GM18870 (cell line): ENCODE data around the gene SEMA4D.
A peak's percentile ranks its signal among the peaks of the same experiment; 100 is the strongest.

Source experiments
- ATAC-seq: cut with Tn5 transposase; IDR thresholded peaks from one replicate; pipeline ENCODE4 v1.9.1; 2021; ENCODE audit warnings: moderate library complexity; ENCODE audit not compliant: unreplicated experiment

The SEMA4D gene

GRCh38 chr9:89328064-89328463, 169.8 kb downstream of the SEMA4D start:
- no peak for ATAC-seq

GRCh38 chr9:89325733-89326132, 172.2 kb downstream of the SEMA4D start:
- ATAC-seq = no peak

- ATAC-seq = no peak
Measured at GRCh38 chr9:89323390-89323789, 174.5 kb downstream of the SEMA4D start.

- ATAC-seq = no peak
Measured at GRCh38 chr9:89319015-89319905, 178.7 kb downstream of the SEMA4D start.

- ATAC-seq = peak; percentile 66
Measured at GRCh38 chr9:89318123-89319014, 179.5 kb downstream of the SEMA4D start, which contains the start of gene SECISBP2. TSS of gene SECISBP2 (plus strand) at chr9:89318500. CDS start at chr9:89318577, 77 bp downstream.

- no peak for ATAC-seq
Measured at GRCh38 chr9:89317282-89317681, 180.6 kb downstream of the SEMA4D start.

- no peak for ATAC-seq
Measured at GRCh38 chr9:89315482-89315881, 182.4 kb downstream of the SEMA4D start.

GRCh38 chr9:89314955-89315354, 183.0 kb downstream of the SEMA4D start:
- ATAC-seq = no peak

GRCh38 chr9:89313842-89314241, 184.1 kb downstream of the SEMA4D start:
- no peak for ATAC-seq

GRCh38 chr9:89312222-89312571, 185.7 kb downstream of the SEMA4D start:
- no peak for ATAC-seq

- ATAC-seq = no peak
Measured at GRCh38 chr9:89311346-89312221, 186.3 kb downstream of the SEMA4D start.
